Testis (tissue), 3 donors: ENCODE results near the gene FAM234A. TPM values are rescaled to one million over a fixed set of nuclear protein-coding genes. Genes with fewer than 3 reads are reported as not detected.
"Not testable (repeated sequence)": the region's sequence is repeated elsewhere in the genome, so short reads cannot be mapped to it uniquely, and the experiment has no call there.

Experiments used
- DNase-seq: peaks from one replicate; pipeline ENCODE4 v3.0.0-alpha.2; 2019
- H3K27ac ChIP-seq, 2 donors: fragments of 200-600 bp; sonication (generic); one replicate each; pipeline ENCODE4 v1.5.1; 2019
- H3K27me3 ChIP-seq: fragments of 200-600 bp; sonication (generic); one replicate; pipeline ENCODE4 v1.5.1; 2019
- H3K36me3 ChIP-seq: fragments of 200-600 bp; sonication (generic); one replicate; pipeline ENCODE4 v1.5.1; 2017; ENCODE audit warnings: low read depth; ENCODE audit errors: missing control alignments
- H3K4me1 ChIP-seq: fragments of 200-600 bp; sonication (generic); one replicate; pipeline ENCODE4 v1.5.1; 2019
- H3K4me3 ChIP-seq, 2 donors: fragments of 200-600 bp; sonication (generic); one replicate each; pipeline ENCODE4 v1.5.1; 2017 to 2019
- H3K9me3 ChIP-seq: fragments of 200-600 bp; sonication (generic); one replicate; pipeline ENCODE4 v1.5.1; 2017
- CTCF ChIP-seq, 3 experiments: fragments of 450-650 bp in 2 of 3; fragments of 200-600 bp in 1 of 3; sonication (generic) in 1 of 3; IDR thresholded peaks; one replicate each; pipeline ENCODE4 v1.5.1; 2016 to 2019; ENCODE audit warnings: antibody characterized with exemption in 3 of 3, mild to moderate bottlenecking in 2 of 3, moderate library complexity in 1 of 3
- POLR2A ChIP-seq: fragments of 450-650 bp; IDR thresholded peaks from one replicate; pipeline ENCODE4 v1.6.1; 2017; ENCODE audit warnings: antibody characterized with exemption, mild to moderate bottlenecking, moderate library complexity
- WGBS, 2 donors: methylation state at CpG; one replicate each; pipeline ENCODE4 v1.1.5; 2018; 5-methylcytosine and 5-hydroxymethylcytosine counted together
- intact Hi-C: fragments of 100-400 bp; cut with DNase I; formaldehyde crosslinking; loops from one replicate; pipeline ENCODE4 v1.15.1; 2023; ENCODE audit warnings: low total_unique reads
- polyA plus RNA-seq: library from polyadenylated mRNA; stranded (reverse); fragments of 350-450 nt; fragmentation: Illumina TruSeq; extraction: RNeasy Lipid Tissue Mini Kit (QIAGEN cat#74804); gene quantifications from one replicate; pipeline ENCODE4 v1.2.3, GENCODE V29; 2014; ENCODE audit warnings: low read depth, low replicate concordance; ENCODE audit not compliant: insufficient read depth
- total RNA-seq, 2 donors: library from RNA; depleted of rRNA; stranded (reverse); fragments of >200 nt; gene quantifications; one replicate each; pipeline ENCODE4 v1.2.3, GENCODE V29; 2016

The FAM234A gene
- total and polyA plus RNA-seq, 3 donors from 2014 or later: 89.7 to 168 (median 151) TPM

- Histone ChIP-seq H3K27me3 (no peaks in the 10 kb centered on the region), H3K4me1 (no peaks in the 10 kb centered on the region), H3K36me3 (no peaks in the 10 kb centered on the region), H3K9me3 (no peaks in the 10 kb centered on the region), H3K4me3 (no peak overlapping the region), H3K27ac (no peak overlapping the region)
- intact Hi-C loops: no loop called here
- 83 to 87% methylated on average over 6 of the region's 6 CpGs for WGBS, 2 donors
- no peak for TF ChIP-seq POLR2A
- no peak for DNase-seq
Observed at GRCh38 chr16:194516-194915, 40.1 kb upstream of the FAM234A start.

GRCh38 chr16:200388-200787 is 34.2 kb upstream of the FAM234A start:
- Histone ChIP-seq H3K27ac (no peak overlapping the region), H3K4me1 (no peaks in the 10 kb centered on the region), H3K27me3 (no peaks in the 10 kb centered on the region), H3K36me3 (no peaks in the 10 kb centered on the region), H3K9me3 (no peaks in the 10 kb centered on the region), H3K4me3 (no peak overlapping the region)
- TF ChIP-seq CTCF (IDR thresholded peaks at IDR 0.05) (no peak), POLR2A (no peak)
- WGBS, 2 donors: 93% methylated on average over 4 to 5 of the region's 5 CpGs
- no peak for DNase-seq
- intact Hi-C loops: no loop called here

GRCh38 chr16:203246-203645 is 31.4 kb upstream of the FAM234A start:
- 91 to 98% methylated on average over 4 of the region's 4 CpGs for WGBS, 2 donors
- H3K27me3 ChIP-seq: no peaks in the 10 kb centered on the region
- no peak for TF ChIP-seq CTCF (IDR thresholded peaks at IDR 0.05)
- H3K36me3 ChIP-seq: peaks cover 3% of the 10 kb centered on the region
- DNase-seq: no peak
- H3K4me1 ChIP-seq: no peaks in the 10 kb centered on the region
- H3K9me3 ChIP-seq: no peaks in the 10 kb centered on the region
- no peak overlapping the region for H3K27ac ChIP-seq
- intact Hi-C loops: no loop called here
- no peak overlapping the region for H3K4me3 ChIP-seq

GRCh38 chr16:204046-204445 is 30.6 kb upstream of the FAM234A start:
- H3K36me3 ChIP-seq, H3K4me1 ChIP-seq, H3K27me3 ChIP-seq, H3K27ac ChIP-seq, intact Hi-C loops, DNase-seq, H3K9me3 ChIP-seq, H3K4me3 ChIP-seq: not testable (repeated sequence)
- 94 to 100% methylated on average over 9 of the region's 9 CpGs for WGBS, 2 donors

GRCh38 chr16:209359-209758 is 25.3 kb upstream of the FAM234A start:
- H3K9me3 ChIP-seq, H3K27me3 ChIP-seq, H3K36me3 ChIP-seq, intact Hi-C loops, DNase-seq, H3K4me1 ChIP-seq, H3K27ac ChIP-seq, H3K4me3 ChIP-seq: not testable (repeated sequence)
- 91 to 92% methylated on average over 4 of the region's 4 CpGs for WGBS, 2 donors

- H3K27ac ChIP-seq, H3K4me1 ChIP-seq, H3K4me3 ChIP-seq, H3K27me3 ChIP-seq, DNase-seq, H3K36me3 ChIP-seq, H3K9me3 ChIP-seq, intact Hi-C loops: not testable (repeated sequence)
- WGBS, 2 donors: 88 to 90% methylated on average over 11 to 14 of the region's 14 CpGs
Observed at GRCh38 chr16:211631-212180, 22.9 kb upstream of the FAM234A start.

- intact Hi-C loops: no loop called here
- Histone ChIP-seq H3K27me3 (no peaks in the 10 kb centered on the region), H3K4me3 (no peak overlapping the region), H3K36me3 (no peaks in the 10 kb centered on the region), H3K9me3 (no peaks in the 10 kb centered on the region), H3K4me1 (no peaks in the 10 kb centered on the region), H3K27ac (no peak overlapping the region)
- WGBS, 2 donors: 97 to 98% methylated on average over 3 of the region's 3 CpGs
- TF ChIP-seq POLR2A (no peak), CTCF (IDR thresholded peaks at IDR 0.05) (no peak)
- DNase-seq: no peak
Observed at GRCh38 chr16:212999-213398, 21.6 kb upstream of the FAM234A start.
